Ishikawa (cell line): Measurements from ENCODE around the gene GJA3.

Experiments
- CEBPB ChIP-seq: IDR thresholded peaks from 2 replicates; pipeline ENCODE4 v1.6.1; 2012
- CREB1 ChIP-seq: IDR thresholded peaks from 2 replicates; pipeline ENCODE4 v1.6.1; 2012; ENCODE audit warnings: low read depth
- EGR1 ChIP-seq: IDR thresholded peaks from 2 replicates; pipeline ENCODE4 v1.6.1; 2012
- EP300 ChIP-seq: IDR thresholded peaks from 2 replicates; pipeline ENCODE4 v1.6.1; 2012; ENCODE audit warnings: borderline replicate concordance
- FOXM1 ChIP-seq: IDR thresholded peaks from 2 replicates; pipeline ENCODE4 v1.6.1; 2012; ENCODE audit warnings: low read depth, borderline replicate concordance
- NFIC ChIP-seq: IDR thresholded peaks from 2 replicates; pipeline ENCODE4 v1.6.1; 2012
- RAD21 ChIP-seq: IDR thresholded peaks from 2 replicates; pipeline ENCODE4 v1.6.1; 2012; ENCODE audit warnings: low read depth
- TAF1 ChIP-seq: IDR thresholded peaks from 2 replicates; pipeline ENCODE4 v1.6.1; 2012; ENCODE audit warnings: low read depth, mild to moderate bottlenecking
- TCF12 ChIP-seq: IDR thresholded peaks from 2 replicates; pipeline ENCODE4 v1.6.1; 2012; ENCODE audit warnings: low read depth
- TEAD4 ChIP-seq: IDR thresholded peaks from 2 replicates; pipeline ENCODE4 v1.6.1; 2012
- YY1 ChIP-seq: IDR thresholded peaks from 2 replicates; pipeline ENCODE4 v1.6.1; 2012; ENCODE audit warnings: low read depth
- ZBTB7A ChIP-seq: IDR thresholded peaks from 2 replicates; pipeline ENCODE4 v1.6.1; 2012; ENCODE audit warnings: low read depth
- TF ChIP-seq, protein P1 (sequence below): IDR thresholded peaks from 2 replicates; pipeline ENCODE4 v1.6.1; 2012
- TF ChIP-seq, protein P2 (sequence below): IDR thresholded peaks from 2 replicates; pipeline ENCODE4 v1.6.1; 2012
- TF ChIP-seq, protein P3 (sequence below): IDR thresholded peaks from 2 replicates; pipeline ENCODE4 v1.6.1; 2012; ENCODE audit warnings: low read depth, mild to moderate bottlenecking

The GJA3 gene

DNA sequence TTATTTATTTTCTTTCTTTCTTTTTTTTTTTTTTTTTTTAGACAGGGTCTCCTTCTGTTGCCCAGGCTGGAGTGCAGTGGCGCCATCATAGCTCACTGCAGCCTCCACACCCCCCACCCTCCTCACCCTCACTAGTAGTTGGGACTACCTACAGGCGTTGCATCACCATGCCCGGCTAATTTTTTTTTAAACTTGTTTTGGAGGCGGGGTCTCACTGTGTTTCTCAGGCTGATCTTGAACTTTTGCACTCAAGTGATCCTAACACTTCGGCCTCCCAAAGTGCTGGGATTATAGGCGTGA lies 33.6 kb downstream of the GJA3 start:
- TF ChIP-seq TCF12 (no peak), CEBPB (peak; percentile 79)

DNA sequence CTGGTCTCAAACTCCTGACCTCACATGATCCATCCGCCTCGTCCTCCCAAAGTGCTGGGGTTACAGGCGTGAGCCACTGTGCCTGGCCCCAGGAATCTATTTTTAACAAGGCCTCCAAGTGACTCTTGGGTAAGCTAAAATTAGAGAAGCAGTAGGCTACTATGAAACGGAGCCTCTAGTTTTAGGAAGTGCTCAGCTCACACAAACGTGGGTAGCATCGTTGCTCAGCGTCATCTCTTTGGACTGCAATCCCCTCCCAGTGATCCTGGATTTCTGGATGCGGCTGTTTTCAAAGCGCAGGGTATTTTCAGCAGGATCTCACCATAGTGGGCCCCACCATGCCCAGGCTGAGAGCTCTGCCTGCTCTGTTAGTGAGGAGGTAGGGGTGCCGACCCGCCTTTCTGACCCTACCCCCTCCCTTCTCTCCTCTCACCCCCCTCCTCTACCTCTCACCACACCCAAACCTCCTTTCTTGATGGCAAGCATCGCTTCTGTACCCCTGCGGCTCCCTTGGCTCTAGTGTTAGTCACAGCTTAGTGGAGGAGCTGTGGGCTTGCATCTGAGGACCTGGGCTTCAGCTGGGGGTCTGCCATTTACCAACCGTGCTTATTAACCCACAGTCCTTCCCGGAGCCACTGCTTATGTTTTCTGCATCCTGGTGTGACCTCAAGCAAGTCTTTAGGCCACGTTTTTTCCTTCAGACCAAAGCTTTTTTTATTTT lies 34.2 kb downstream of the GJA3 start:
- no peak for TF ChIP-seq CEBPB
- TF ChIP-seq CREB1, result no peak
- no peak for TF ChIP-seq TCF12
- TF ChIP-seq EP300, result no peak
- TF ChIP-seq TEAD4, result no peak
- TF ChIP-seq NFIC, result no peak
- TF ChIP-seq TAF1, result no peak
- no peak for TF ChIP-seq ZBTB7A
- TF ChIP-seq, protein P1, sequence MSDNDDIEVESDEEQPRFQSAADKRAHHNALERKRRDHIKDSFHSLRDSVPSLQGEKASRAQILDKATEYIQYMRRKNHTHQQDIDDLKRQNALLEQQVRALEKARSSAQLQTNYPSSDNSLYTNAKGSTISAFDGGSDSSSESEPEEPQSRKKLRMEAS, result no peak
- no peak for TF ChIP-seq RAD21
- TF ChIP-seq YY1, result no peak
- TF ChIP-seq FOXM1, result no peak
- no peak for TF ChIP-seq EGR1
- TF ChIP-seq, protein P2, sequence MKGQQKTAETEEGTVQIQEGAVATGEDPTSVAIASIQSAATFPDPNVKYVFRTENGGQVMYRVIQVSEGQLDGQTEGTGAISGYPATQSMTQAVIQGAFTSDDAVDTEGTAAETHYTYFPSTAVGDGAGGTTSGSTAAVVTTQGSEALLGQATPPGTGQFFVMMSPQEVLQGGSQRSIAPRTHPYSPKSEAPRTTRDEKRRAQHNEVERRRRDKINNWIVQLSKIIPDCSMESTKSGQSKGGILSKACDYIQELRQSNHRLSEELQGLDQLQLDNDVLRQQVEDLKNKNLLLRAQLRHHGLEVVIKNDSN, result no peak
- TF ChIP-seq, protein P3, sequence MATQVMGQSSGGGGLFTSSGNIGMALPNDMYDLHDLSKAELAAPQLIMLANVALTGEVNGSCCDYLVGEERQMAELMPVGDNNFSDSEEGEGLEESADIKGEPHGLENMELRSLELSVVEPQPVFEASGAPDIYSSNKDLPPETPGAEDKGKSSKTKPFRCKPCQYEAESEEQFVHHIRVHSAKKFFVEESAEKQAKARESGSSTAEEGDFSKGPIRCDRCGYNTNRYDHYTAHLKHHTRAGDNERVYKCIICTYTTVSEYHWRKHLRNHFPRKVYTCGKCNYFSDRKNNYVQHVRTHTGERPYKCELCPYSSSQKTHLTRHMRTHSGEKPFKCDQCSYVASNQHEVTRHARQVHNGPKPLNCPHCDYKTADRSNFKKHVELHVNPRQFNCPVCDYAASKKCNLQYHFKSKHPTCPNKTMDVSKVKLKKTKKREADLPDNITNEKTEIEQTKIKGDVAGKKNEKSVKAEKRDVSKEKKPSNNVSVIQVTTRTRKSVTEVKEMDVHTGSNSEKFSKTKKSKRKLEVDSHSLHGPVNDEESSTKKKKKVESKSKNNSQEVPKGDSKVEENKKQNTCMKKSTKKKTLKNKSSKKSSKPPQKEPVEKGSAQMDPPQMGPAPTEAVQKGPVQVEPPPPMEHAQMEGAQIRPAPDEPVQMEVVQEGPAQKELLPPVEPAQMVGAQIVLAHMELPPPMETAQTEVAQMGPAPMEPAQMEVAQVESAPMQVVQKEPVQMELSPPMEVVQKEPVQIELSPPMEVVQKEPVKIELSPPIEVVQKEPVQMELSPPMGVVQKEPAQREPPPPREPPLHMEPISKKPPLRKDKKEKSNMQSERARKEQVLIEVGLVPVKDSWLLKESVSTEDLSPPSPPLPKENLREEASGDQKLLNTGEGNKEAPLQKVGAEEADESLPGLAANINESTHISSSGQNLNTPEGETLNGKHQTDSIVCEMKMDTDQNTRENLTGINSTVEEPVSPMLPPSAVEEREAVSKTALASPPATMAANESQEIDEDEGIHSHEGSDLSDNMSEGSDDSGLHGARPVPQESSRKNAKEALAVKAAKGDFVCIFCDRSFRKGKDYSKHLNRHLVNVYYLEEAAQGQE, result no peak

DNA sequence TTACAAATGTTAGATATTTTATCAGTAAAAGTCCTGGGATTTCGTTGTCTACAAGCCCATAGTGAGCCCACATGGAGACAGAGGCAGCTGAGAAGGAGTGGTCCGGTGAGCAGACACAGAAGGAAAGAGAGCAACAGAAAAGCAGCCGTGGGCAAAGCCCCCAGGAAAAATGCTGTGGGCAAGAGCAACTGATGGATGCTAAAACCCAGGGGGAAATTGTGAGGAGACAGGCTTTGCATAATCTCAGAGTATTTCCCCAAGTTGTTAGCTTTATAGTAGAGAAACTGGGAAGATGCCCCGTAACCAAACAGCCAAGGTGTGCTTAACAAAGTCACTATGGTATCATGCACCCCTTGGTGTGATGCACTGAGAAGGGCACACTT lies 35.1 kb downstream of the GJA3 start:
- TF ChIP-seq TAF1, result no peak
- no peak for TF ChIP-seq TCF12
- no peak for TF ChIP-seq ZBTB7A
- TF ChIP-seq EGR1, result no peak
- TF ChIP-seq CREB1, result no peak
- no peak for TF ChIP-seq CEBPB
- no peak for TF ChIP-seq YY1
- TF ChIP-seq, protein P2, result no peak
- TF ChIP-seq FOXM1, result no peak
- TF ChIP-seq, protein P3, result no peak
- no peak for TF ChIP-seq EP300
- TF ChIP-seq TEAD4, result no peak

DNA sequence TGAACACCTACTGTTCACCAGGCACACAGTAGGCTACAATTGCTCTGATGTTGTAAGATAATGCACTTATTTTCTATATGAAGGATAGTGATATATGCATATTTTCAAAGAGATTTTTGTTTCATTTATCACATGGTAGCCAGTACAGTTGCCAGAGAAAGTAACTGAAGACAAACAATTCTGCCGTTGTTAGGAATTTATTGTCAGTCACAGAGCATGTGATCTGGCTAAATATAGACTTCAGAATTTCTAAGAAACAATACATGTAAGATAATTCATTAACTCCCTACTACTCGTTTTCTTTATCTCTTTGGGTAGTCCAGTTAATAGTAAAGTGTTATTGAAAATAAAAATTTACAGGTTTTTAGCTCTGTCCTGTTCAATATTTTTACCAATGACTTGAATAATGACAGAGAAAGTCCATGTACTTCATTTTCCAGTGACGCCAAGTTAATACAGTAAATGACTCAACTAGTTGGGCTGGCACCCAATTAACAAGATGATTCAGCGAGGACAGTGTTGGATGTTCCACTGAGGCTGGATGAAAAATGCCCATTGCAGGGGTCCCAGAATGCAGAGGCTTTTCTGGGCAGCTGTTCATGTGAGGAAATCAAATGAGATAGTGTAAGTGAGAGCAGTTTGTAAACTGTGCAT lies 35.6 kb downstream of the GJA3 start:
- TF ChIP-seq ZBTB7A (no peak), TAF1 (no peak), RAD21 (no peak), FOXM1 (no peak), EGR1 (no peak), CEBPB (no peak), YY1 (no peak)
- TF ChIP-seq, protein P1, result no peak
- TF ChIP-seq, protein P3, result no peak
- TF ChIP-seq, protein P2, result no peak
